ENCODE measurements around the gene SPHK2.

Gene SPHK2

DNA sequence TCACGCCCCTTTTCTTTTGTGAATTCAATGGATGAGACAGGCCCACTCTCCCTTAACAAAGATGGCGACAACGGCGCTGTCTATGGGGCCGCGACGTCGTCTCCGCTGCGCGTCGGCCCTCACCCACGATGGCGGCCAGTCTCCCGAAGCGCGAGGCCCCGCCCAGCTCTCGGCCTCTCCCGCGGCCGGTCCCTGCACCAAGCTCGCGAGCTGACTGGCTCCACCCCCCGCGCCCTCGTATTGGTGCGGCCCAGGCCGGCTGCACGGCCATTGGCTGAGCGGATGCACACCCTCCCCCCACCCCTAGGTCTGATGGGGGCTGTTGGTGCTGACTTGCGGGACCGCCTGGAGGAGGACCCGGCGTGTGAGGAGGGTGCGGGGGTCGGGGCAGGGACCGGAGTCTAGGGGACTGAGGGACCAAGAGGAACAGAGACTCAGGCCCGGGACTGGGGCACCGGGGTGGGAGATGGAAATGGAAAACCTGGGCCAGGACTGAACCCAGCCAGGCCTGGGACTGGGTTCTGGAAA, 4.8 kb downstream of the SPHK2 start (continued):
- TF ChIP-seq SCRT1 (tag by site-specific recombination; IDR thresholded peaks at IDR 0.05; ENCODE audit: borderline replicate concordance) (no peak), ZBTB20 (tag by site-specific recombination; IDR thresholded peaks at IDR 0.05) (peak; percentile 54; the same call in 1 of the 2 replicates), KLF1 (tag by site-specific recombination; IDR thresholded peaks at IDR 0.05) (peak; percentile 6; the same call in 1 of the 2 replicates), ZNF521 (tag by site-specific recombination; IDR thresholded peaks at IDR 0.05) (no peak), YY1 (tag by site-specific recombination; IDR thresholded peaks at IDR 0.05) (peak; percentile 96), ZNF677 (tag by site-specific recombination; IDR thresholded peaks at IDR 0.05) (no peak), ZNF560 (tag by site-specific recombination; IDR thresholded peaks at IDR 0.05; ENCODE audit: borderline replicate concordance) (no peak), ZNF2 (tag by site-specific recombination; IDR thresholded peaks at IDR 0.05) (no peak), ZNF16 (tag by site-specific recombination; IDR thresholded peaks at IDR 0.05; ENCODE audit: low read depth) (no peak), ZNF660 (tag by site-specific recombination; IDR thresholded peaks at IDR 0.05) (peak; percentile 38; the same call in 1 of the 2 replicates), ZNF610 (tag by site-specific recombination; IDR thresholded peaks at IDR 0.05; ENCODE audit: borderline replicate concordance) (no peak), ZEB2 (tag by site-specific recombination; IDR thresholded peaks at IDR 0.05) (0 out of 2 replicates have a peak, but pooled peaks have one; percentile 9), ZNF518A (tag by site-specific recombination; conservative IDR thresholded peaks at IDR 0.05; ENCODE audit: low read depth) (no peak), ZNF776 (tag by site-specific recombination; IDR thresholded peaks at IDR 0.05; ENCODE audit: borderline replicate concordance) (no peak), SP3 (tag by site-specific recombination; IDR thresholded peaks at IDR 0.05) (peak; percentile 98), ZXDB (tag by site-specific recombination; IDR thresholded peaks at IDR 0.05) (peak; percentile 75), KLF10 (tag by site-specific recombination; IDR thresholded peaks at IDR 0.05) (peak; percentile 100), ZNF596 (tag by site-specific recombination; IDR thresholded peaks at IDR 0.05) (no peak), HOXC10 (CRISPR knock-in tag; IDR thresholded peaks at IDR 0.05) (no peak), ZNF501 (tag by site-specific recombination; IDR thresholded peaks at IDR 0.05) (no peak)
- TF ChIP-seq, protein P1, sequence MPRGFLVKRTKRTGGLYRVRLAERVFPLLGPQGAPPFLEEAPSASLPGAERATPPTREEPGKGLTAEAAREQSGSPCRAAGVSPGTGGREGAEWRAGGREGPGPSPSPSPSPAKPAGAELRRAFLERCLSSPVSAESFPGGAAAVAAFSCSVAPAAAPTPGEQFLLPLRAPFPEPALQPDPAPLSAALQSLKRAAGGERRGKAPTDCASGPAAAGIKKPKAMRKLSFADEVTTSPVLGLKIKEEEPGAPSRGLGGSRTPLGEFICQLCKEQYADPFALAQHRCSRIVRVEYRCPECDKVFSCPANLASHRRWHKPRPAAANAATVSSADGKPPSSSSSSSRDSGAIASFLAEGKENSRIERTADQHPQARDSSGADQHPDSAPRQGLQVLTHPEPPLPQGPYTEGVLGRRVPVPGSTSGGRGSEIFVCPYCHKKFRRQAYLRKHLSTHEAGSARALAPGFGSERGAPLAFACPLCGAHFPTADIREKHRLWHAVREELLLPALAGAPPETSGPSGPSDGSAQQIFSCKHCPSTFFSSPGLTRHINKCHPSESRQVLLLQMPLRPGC (tag by site-specific recombination; IDR thresholded peaks at IDR 0.05), result no peak

All from HEK293 (cell line).